Keratinocyte (primary cell): ENCODE data around the gene DMC1. TPM values are rescaled to one million over a fixed set of nuclear protein-coding genes. Genes with fewer than 3 reads are reported as not detected.

Experiments
- DNase-seq: peaks from one replicate; pipeline ENCODE4 v3.0.0-alpha.2; 2011; ENCODE audit warnings: low read depth, missing footprints, low spot score
- FAIRE-seq: peaks from 2 replicates; lab custom pipeline; 2011; peaks lifted over from hg19 to GRCh38; lab: Jason Lieb, UNC
- H2AFZ ChIP-seq: 2 replicates; pipeline ENCODE4 v1.6.0; 2012; ENCODE audit warnings: low read length, control low read depth, inconsistent platforms; ENCODE audit not compliant: control insufficient read depth
- H3K27ac ChIP-seq: 2 replicates; pipeline ENCODE4 v1.5.1; 2011; ENCODE audit warnings: low read length; ENCODE audit not compliant: control insufficient read depth, insufficient read depth
- H3K27me3 ChIP-seq: 3 replicates; pipeline ENCODE4 v1.6.0; 2011; ENCODE audit warnings: low read length; ENCODE audit not compliant: control insufficient read depth, insufficient read depth; ENCODE audit errors: extremely low read depth
- H3K36me3 ChIP-seq, 2 experiments: 2 replicates in 1 of 2; 3 replicates in 1 of 2; pipeline ENCODE4 v1.5.1; 2011; ENCODE audit warnings: low read length in 2 of 2, mild to moderate bottlenecking in 1 of 2; ENCODE audit not compliant: control insufficient read depth in 2 of 2, insufficient read depth in 2 of 2; ENCODE audit errors: extremely low read depth in 1 of 2
- H3K4me1 ChIP-seq: 3 replicates; pipeline ENCODE4 v1.5.1; 2011; ENCODE audit warnings: low read length; ENCODE audit not compliant: control insufficient read depth, insufficient read depth; ENCODE audit errors: extremely low read depth
- H3K4me2 ChIP-seq: 3 replicates; pipeline ENCODE4 v1.6.0; 2011; ENCODE audit warnings: low read depth, low read length; ENCODE audit not compliant: control insufficient read depth, insufficient read depth; ENCODE audit errors: extremely low read depth
- H3K4me3 ChIP-seq, 3 experiments: fragments of 200-600 bp in 1 of 3; sonication (generic) in 1 of 3; 2 replicates in 2 of 3; 3 replicates in 1 of 3; pipeline ENCODE4 v1.5.1; 2011 to 2016; ENCODE audit warnings: low read length in 3 of 3, mild to moderate bottlenecking in 3 of 3, control low read depth in 2 of 3, inconsistent platforms in 1 of 3, low read depth in 1 of 3, mixed read lengths in 1 of 3, mixed run types in 1 of 3, moderate library complexity in 1 of 3; ENCODE audit not compliant: control insufficient read depth in 2 of 3, insufficient read depth in 2 of 3; ENCODE audit errors: extremely low read depth in 1 of 3
- H3K79me2 ChIP-seq: 2 replicates; pipeline ENCODE4 v1.6.0; 2012; ENCODE audit warnings: low read length; ENCODE audit not compliant: control insufficient read depth, insufficient read depth
- H3K9ac ChIP-seq: 3 replicates; pipeline ENCODE4 v1.6.0; 2011; ENCODE audit warnings: low read length; ENCODE audit not compliant: control insufficient read depth, insufficient read depth; ENCODE audit errors: extremely low read depth
- H3K9me1 ChIP-seq: 3 replicates; pipeline ENCODE4 v1.6.0; 2011; ENCODE audit warnings: low read length; ENCODE audit not compliant: control insufficient read depth, insufficient read depth; ENCODE audit errors: extremely low read depth
- H3K9me3 ChIP-seq: 2 replicates; pipeline ENCODE4 v1.5.1; 2012; ENCODE audit warnings: low read depth, low read length; ENCODE audit not compliant: control insufficient read depth
- H4K20me1 ChIP-seq: 3 replicates; pipeline ENCODE4 v1.6.0; 2011; ENCODE audit warnings: low read length; ENCODE audit not compliant: control insufficient read depth, insufficient read depth; ENCODE audit errors: extremely low read depth
- CTCF ChIP-seq, 3 experiments: IDR thresholded peaks in 1 of 3; conservative IDR thresholded peaks in 1 of 3; optimal IDR thresholded peaks in 1 of 3; 2 replicates in 2 of 3; 3 replicates in 1 of 3; pipeline versions ENCODE3 to v1.5.1; 2011; ENCODE audit warnings: low read length in 3 of 3, mild to moderate bottlenecking in 3 of 3, moderate library complexity in 2 of 3, control low read depth in 1 of 3, inconsistent platforms in 1 of 3; ENCODE audit not compliant: insufficient read depth in 2 of 3; ENCODE audit errors: extremely low read depth in 1 of 3
- EZH2 ChIP-seq: IDR thresholded peaks from one replicate; pipeline ENCODE4 v1.6.1; 2012; ENCODE audit warnings: inconsistent platforms, mild to moderate bottlenecking, low read length, moderate library complexity
- dilution Hi-C: fragments of 300-500 bp; cut with MboI; formaldehyde crosslinking; loops from one replicate; pipeline ENCODE4 v1.7.0; 2020; ENCODE audit warnings: low sequenced_read_pairs; ENCODE audit not compliant: extremely low pct_ligation_motif_present
- polyA plus RNA-seq, 5 experiments: library from polyadenylated mRNA; depleted of rRNA in 3 of 5; stranded (reverse) in 3 of 5; stranded (forward) in 1 of 5; unstranded in 1 of 5; fragments of >200 nt; gene quantifications; 1 replicate in 1 of 5; 2 replicates in 3 of 5; 3 replicates in 1 of 5; pipeline versions ENCODE4 v1.2.1 to v1.2.3, GENCODE V29; 2011 to 2012; ENCODE audit warnings: missing spikeins in 2 of 5, low read depth in 1 of 5, low replicate concordance in 1 of 5

The DMC1 gene
- polyA plus RNA-seq, 1 donor (not counting 4 experiments of a cell fraction or from before 2014, with no cell fraction given), result 0.30 TPM

DNA sequence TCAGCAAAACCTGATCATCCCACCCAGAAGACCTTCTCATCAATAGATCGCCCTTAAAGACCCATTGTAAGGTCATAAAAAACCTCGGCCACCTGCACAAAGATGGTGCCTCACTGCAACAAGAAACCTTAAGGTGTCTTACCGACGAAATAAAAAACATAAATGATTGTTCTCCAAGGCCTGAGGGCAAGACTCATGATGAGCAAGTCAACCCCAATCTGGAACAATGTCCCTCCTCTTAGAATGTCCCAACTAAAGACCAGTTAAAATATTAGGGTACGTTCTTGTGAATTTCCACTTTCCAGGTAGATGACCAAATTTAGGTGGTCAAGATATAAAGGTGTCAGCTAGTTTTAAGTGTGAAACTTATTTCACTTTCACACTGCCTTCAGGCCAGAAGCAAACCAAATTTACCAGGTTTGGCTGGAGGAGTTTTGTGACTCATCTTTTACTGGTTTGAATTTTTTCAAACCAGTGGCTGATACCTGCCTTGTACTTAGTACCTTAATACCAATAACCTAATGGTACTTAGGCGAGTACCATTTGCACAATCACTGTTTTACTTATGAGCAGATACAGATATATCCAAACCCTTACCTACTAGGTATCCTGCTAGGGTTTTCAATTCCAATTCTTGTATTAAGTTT is 87.2 kb downstream of the DMC1 start:
- Histone ChIP-seq H3K9me3 (no peaks in the 10 kb centered on the region), H4K20me1 (peaks cover 15% of the 10 kb centered on the region), H2AFZ (no peak overlapping the region), H3K9me1 (no peaks in the 10 kb centered on the region), H3K4me2 (no peak overlapping the region), H3K27ac (no peak overlapping the region), H3K9ac (no peak overlapping the region), H3K4me1 (peaks cover 4% of the 10 kb centered on the region), H3K79me2 (peaks cover 4% of the 10 kb centered on the region), H3K27me3 (no peaks in the 10 kb centered on the region), H3K36me3 (peaks cover 40 to 45% of the 10 kb centered on the region in 2 experiments), H3K4me3 (no peak overlapping the region)
- no peak for FAIRE-seq
- no peak for DNase-seq
- TF ChIP-seq CTCF (optimal IDR thresholded peaks at IDR 0.05 in 1 of 3, IDR thresholded peaks at IDR 0.05 in 1 of 3, conservative IDR thresholded peaks at IDR 0.05 in 1 of 3; ENCODE audit: extremely low read depth in 1 of 3, insufficient read depth in 2 of 3, low read length in 3 of 3) (no peak), EZH2 (no peak)
- dilution Hi-C loops, result no loop called here

- Histone ChIP-seq H3K9me3 (no peaks in the 10 kb centered on the region), H3K4me1 (peaks cover 10% of the 10 kb centered on the region), H3K27ac (no peak overlapping the region), H3K9ac (no peak overlapping the region), H3K79me2 (peaks cover 3% of the 10 kb centered on the region), H3K4me2 (no peak overlapping the region), H3K27me3 (no peaks in the 10 kb centered on the region), H4K20me1 (peaks cover 15% of the 10 kb centered on the region), H3K36me3 (peaks cover 38 to 43% of the 10 kb centered on the region in 2 experiments), H3K9me1 (no peaks in the 10 kb centered on the region), H2AFZ (no peak overlapping the region), H3K4me3 (no peak overlapping the region)
- TF ChIP-seq CTCF (optimal IDR thresholded peaks at IDR 0.05 in 1 of 3, IDR thresholded peaks at IDR 0.05 in 1 of 3, conservative IDR thresholded peaks at IDR 0.05 in 1 of 3; ENCODE audit: extremely low read depth in 1 of 3, insufficient read depth in 2 of 3, low read length in 3 of 3) (no peak), EZH2 (no peak)
- dilution Hi-C loops, result no loop called here
- FAIRE-seq (no peak), DNase-seq (no peak)
These were observed 88.1 kb downstream of the DMC1 start for GRCh38 chr22:38481871-38482332.
